Trophoblast cell (in vitro differentiated cells and primary cell): ENCODE measurements around the gene CLNK.
A peak's percentile ranks its signal among the peaks of the same experiment; 100 is the strongest.

Experiments used
- DNase-seq, 2 donors: peaks; one replicate each; pipeline ENCODE4 v3.0.0-alpha.2; 2016
- H2AFZ ChIP-seq: 2 replicates; pipeline ENCODE4 v1.6.1; 2013; ENCODE audit warnings: low read length, moderate library complexity, mild to moderate bottlenecking; ENCODE audit not compliant: insufficient read depth, poor library complexity
- H2AK5ac ChIP-seq: 2 replicates; pipeline ENCODE4 v1.6.1; 2013; ENCODE audit warnings: mild to moderate bottlenecking, low read length
- H2BK120ac ChIP-seq: 2 replicates; pipeline ENCODE4 v1.6.1; 2013; ENCODE audit warnings: low read length, mild to moderate bottlenecking, moderate library complexity; ENCODE audit not compliant: insufficient read depth, poor library complexity
- H2BK12ac ChIP-seq: 2 replicates; pipeline ENCODE4 v1.6.1; 2013; ENCODE audit warnings: mild to moderate bottlenecking, low read length, moderate library complexity
- H2BK5ac ChIP-seq: 2 replicates; pipeline ENCODE4 v1.6.1; 2013; ENCODE audit warnings: low read length, low read depth, moderate library complexity, mild to moderate bottlenecking; ENCODE audit not compliant: poor library complexity
- H3K14ac ChIP-seq: 2 replicates; pipeline ENCODE4 v1.6.1; 2013; ENCODE audit warnings: mild to moderate bottlenecking, low read length
- H3K18ac ChIP-seq: 2 replicates; pipeline ENCODE4 v1.6.1; 2013; ENCODE audit warnings: mild to moderate bottlenecking, low read length
- H3K23ac ChIP-seq: 2 replicates; pipeline ENCODE4 v1.6.1; 2013; ENCODE audit warnings: low read length
- H3K27ac ChIP-seq: 2 replicates; pipeline ENCODE4 v1.5.1; 2013; ENCODE audit warnings: low read depth, mild to moderate bottlenecking, inconsistent platforms, low read length, moderate library complexity
- H3K27me3 ChIP-seq: 2 replicates; pipeline ENCODE4 v1.6.1; 2013; ENCODE audit warnings: inconsistent platforms, mild to moderate bottlenecking, low read length, moderate library complexity; ENCODE audit not compliant: insufficient read depth
- H3K36me3 ChIP-seq, 2 experiments: 1 replicate in 1 of 2; 2 replicates in 1 of 2; pipeline ENCODE4 v1.6.1; 2013; ENCODE audit warnings: low read length in 2 of 2, mild to moderate bottlenecking in 2 of 2, moderate library complexity in 1 of 2; ENCODE audit not compliant: insufficient read depth in 2 of 2, control insufficient read depth in 1 of 2
- H3K4ac ChIP-seq: 2 replicates; pipeline ENCODE4 v1.6.1; 2013; ENCODE audit warnings: low read depth, mild to moderate bottlenecking, low read length, moderate library complexity
- H3K4me1 ChIP-seq, 2 experiments: 1 replicate in 1 of 2; 2 replicates in 1 of 2; pipeline ENCODE4 v1.6.1; 2013; ENCODE audit warnings: low read length in 2 of 2, mild to moderate bottlenecking in 2 of 2, moderate library complexity in 1 of 2; ENCODE audit not compliant: insufficient read depth in 2 of 2, control insufficient read depth in 1 of 2
- H3K4me2 ChIP-seq: 2 replicates; pipeline ENCODE4 v1.6.1; 2013; ENCODE audit warnings: inconsistent platforms, mild to moderate bottlenecking, low read length, moderate library complexity
- H3K4me3 ChIP-seq: 2 replicates; pipeline ENCODE4 v1.5.1; 2013; ENCODE audit warnings: mild to moderate bottlenecking, low read depth, low read length, inconsistent platforms
- H3K79me1 ChIP-seq: one replicate; pipeline ENCODE4 v1.6.1; 2013; ENCODE audit warnings: low read length
- H3K79me2 ChIP-seq: 2 replicates; pipeline ENCODE4 v1.6.1; 2013; ENCODE audit warnings: low read length, mild to moderate bottlenecking; ENCODE audit not compliant: control insufficient read depth, insufficient read depth, poor library complexity
- H3K9ac ChIP-seq: 2 replicates; pipeline ENCODE4 v1.6.1; 2013; ENCODE audit warnings: mild to moderate bottlenecking, low read length
- H3K9me3 ChIP-seq: 2 replicates; pipeline ENCODE4 v1.6.1; 2013; ENCODE audit warnings: low read depth, mild to moderate bottlenecking, control low read depth, inconsistent platforms, low read length; ENCODE audit not compliant: insufficient read depth
- H4K12ac ChIP-seq: 2 replicates; pipeline ENCODE4 v1.6.1; 2013; ENCODE audit warnings: low read depth, mild to moderate bottlenecking, low read length, moderate library complexity
- H4K8ac ChIP-seq: 2 replicates; pipeline ENCODE4 v1.6.1; 2013; ENCODE audit warnings: low read depth, mild to moderate bottlenecking, low read length, moderate library complexity
- H4K91ac ChIP-seq: one replicate; pipeline ENCODE4 v1.6.1; 2013; ENCODE audit warnings: low read depth, mild to moderate bottlenecking, low read length, moderate library complexity
- WGBS: extraction: QIAGEN DNeasy Blood & Tissue Kit; methylation state at CpG from one replicate; pipeline ENCODE4 v1.1.7; 2013; ENCODE audit warnings: missing lambda C conversion rate; ENCODE audit not compliant: insufficient read length, insufficient coverage; ENCODE audit errors: extremely low coverage; 5-methylcytosine and 5-hydroxymethylcytosine counted together

The CLNK gene

GRCh38 chr4:10458177-10458576 is 226.4 kb downstream of the CLNK start:
- no peak overlapping the region for H4K91ac ChIP-seq
- no peak overlapping the region for H2AK5ac ChIP-seq
- peaks cover 10 to 15% of the 10 kb centered on the region in 2 experiments for H3K36me3 ChIP-seq
- H2BK120ac ChIP-seq: no peak overlapping the region
- no peak overlapping the region for H4K8ac ChIP-seq
- H3K4me3 ChIP-seq: no peak overlapping the region
- no CpG with 5 or more reads among the region's 13 CpGs for WGBS
- no peak overlapping the region for H3K4me2 ChIP-seq
- DNase-seq: no peak
- no peak overlapping the region for H2BK5ac ChIP-seq
- H3K79me1 ChIP-seq: peaks cover 10% of the 10 kb centered on the region
- no peak overlapping the region for H2AFZ ChIP-seq
- peaks cover 16% of the 10 kb centered on the region for H3K9me3 ChIP-seq
- H3K79me2 ChIP-seq: peaks cover 4% of the 10 kb centered on the region
- peaks cover 5 to 19% of the 10 kb centered on the region in 2 experiments for H3K4me1 ChIP-seq
- H3K9ac ChIP-seq: no peak overlapping the region
- no peak overlapping the region for H3K14ac ChIP-seq
- no peak overlapping the region for H2BK12ac ChIP-seq
- no peak overlapping the region for H3K27ac ChIP-seq
- no peak overlapping the region for H3K4ac ChIP-seq
- no peak overlapping the region for H3K18ac ChIP-seq
- no peak overlapping the region for H3K23ac ChIP-seq
- H3K27me3 ChIP-seq: peaks cover 10% of the 10 kb centered on the region
- H4K12ac ChIP-seq: no peak overlapping the region

GRCh38 chr4:10457255-10457801 is 227.2 kb downstream of the CLNK start, which contains the start of gene ZNF518B:
TSS of gene ZNF518B (minus strand) at chr4:10457426. CDS start at chr4:10446328, 11,098 bp downstream.
- peak within 1 kb of the TSS; percentile 38 for H3K27ac ChIP-seq
- DNase-seq: peak; percentile 55 to 86
- peak within 1 kb of the TSS; percentile 93 for H4K12ac ChIP-seq
- H4K8ac ChIP-seq: peak within 1 kb of the TSS; percentile 90
- peak within 1 kb of the TSS; percentile 91 for H2AFZ ChIP-seq
- peaks cover 4% of the 10 kb centered on the region for H3K79me2 ChIP-seq
- H3K14ac ChIP-seq: peak within 1 kb of the TSS; percentile 59
- H3K36me3 ChIP-seq: peaks cover 10 to 19% of the 10 kb centered on the region in 2 experiments
- peak within 1 kb of the TSS; percentile 37 for H3K4ac ChIP-seq
- H3K4me1 ChIP-seq: peaks cover 5 to 19% of the 10 kb centered on the region in 2 experiments
- WGBS: no CpG with 5 or more reads among the region's 60 CpGs
- H3K9me3 ChIP-seq: peaks cover 16% of the 10 kb centered on the region
- peak within 1 kb of the TSS; percentile 71 for H4K91ac ChIP-seq
- peaks cover 8% of the 10 kb centered on the region for H3K27me3 ChIP-seq
- H2AK5ac ChIP-seq: peak within 1 kb of the TSS; percentile 21
- H2BK120ac ChIP-seq: peak within 1 kb of the TSS; percentile 75
- peak within 1 kb of the TSS; percentile 32 for H2BK5ac ChIP-seq
- peak within 1 kb of the TSS; percentile 64 for H3K9ac ChIP-seq
- H2BK12ac ChIP-seq: peak within 1 kb of the TSS; percentile 48
- no peak within 1 kb of the TSS for H3K23ac ChIP-seq
- peak within 1 kb of the TSS; percentile 52 for H3K4me2 ChIP-seq
- peak within 1 kb of the TSS; percentile 81 for H3K4me3 ChIP-seq
- peaks cover 10% of the 10 kb centered on the region for H3K79me1 ChIP-seq
- peak within 1 kb of the TSS; percentile 67 for H3K18ac ChIP-seq

GRCh38 chr4:10456595-10457254 is 227.8 kb downstream of the CLNK start:
- Histone ChIP-seq H3K27me3 (peaks cover 2% of the 10 kb centered on the region), H3K79me1 (peaks cover 10% of the 10 kb centered on the region), H4K12ac (peak overlapping the region; percentile 93), H3K27ac (peak overlapping the region; percentile 38), H3K23ac (no peak overlapping the region), H2BK120ac (peak overlapping the region; percentile 18), H3K9me3 (peaks cover 11% of the 10 kb centered on the region), H3K4ac (peak overlapping the region; percentile 37), H3K18ac (peak overlapping the region; percentile 40), H3K4me2 (peak overlapping the region; percentile 52), H3K4me3 (peak overlapping the region; percentile 81), H3K79me2 (peaks cover 4% of the 10 kb centered on the region), H4K8ac (peak overlapping the region; percentile 90), H3K36me3 (peaks cover 12 to 23% of the 10 kb centered on the region in 2 experiments), H3K4me1 (peaks cover 5 to 17% of the 10 kb centered on the region in 2 experiments), H3K9ac (peak overlapping the region; percentile 64), H2AK5ac (peak overlapping the region; percentile 21), H2AFZ (peak overlapping the region; percentile 91), H4K91ac (peak overlapping the region; percentile 71), H2BK5ac (peak overlapping the region; percentile 32), H3K14ac (peak overlapping the region; percentile 50), H2BK12ac (no peak overlapping the region)
- WGBS: no CpG with 5 or more reads among the region's 96 CpGs
- peak; percentile 32 to 67 for DNase-seq

- H3K23ac ChIP-seq: no peak overlapping the region
- peak overlapping the region; percentile 90 for H4K8ac ChIP-seq
- peak overlapping the region; percentile 71 for H4K91ac ChIP-seq
- peak overlapping the region; percentile 91 for H2AFZ ChIP-seq
- peak overlapping the region; percentile 81 for H3K4me3 ChIP-seq
- H3K79me2 ChIP-seq: peaks cover 4% of the 10 kb centered on the region
- peak overlapping the region; percentile 18 for H2BK120ac ChIP-seq
- H3K27me3 ChIP-seq: no peaks in the 10 kb centered on the region
- H3K27ac ChIP-seq: no peak overlapping the region
- WGBS: no CpG with 5 or more reads among the region's 11 CpGs
- no peak for DNase-seq
- peaks cover 8% of the 10 kb centered on the region for H3K9me3 ChIP-seq
- H3K18ac ChIP-seq: peak overlapping the region; percentile 40
- H3K14ac ChIP-seq: peak overlapping the region; percentile 35
- H2BK5ac ChIP-seq: no peak overlapping the region
- peak overlapping the region; percentile 37 for H3K4ac ChIP-seq
- no peak overlapping the region for H2BK12ac ChIP-seq
- H3K9ac ChIP-seq: peak overlapping the region; percentile 64
- peak overlapping the region; percentile 93 for H4K12ac ChIP-seq
- peak overlapping the region; percentile 21 for H2AK5ac ChIP-seq
- peak overlapping the region; percentile 52 for H3K4me2 ChIP-seq
- H3K79me1 ChIP-seq: peaks cover 10% of the 10 kb centered on the region
- peaks cover 12 to 23% of the 10 kb centered on the region in 2 experiments for H3K36me3 ChIP-seq
- peaks cover 2 to 13% of the 10 kb centered on the region in 2 experiments for H3K4me1 ChIP-seq
These were observed 228.3 kb downstream of the CLNK start for GRCh38 chr4:10456260-10456594.
